Spleen (tissue), 7 donors: ENCODE results near the gene UBAP1.

Source experiments
- POLR2AphosphoS5 ChIP-seq, 3 donors: sonication (generic); formaldehyde crosslinking; IDR thresholded peaks; one replicate each; pipeline ENCODE4 v1.5.1; 2017; ENCODE audit warnings: antibody characterized with exemption in 3 of 3
- TF ChIP-seq, protein P1 (sequence below), 11 experiments: fragments of 200-600 bp in 7 of 11; fragments of 450-650 bp in 4 of 11; sonication (generic) in 4 of 11; IDR thresholded peaks in 8 of 11; conservative IDR thresholded peaks in 3 of 11; 1 replicate in 7 of 11; 2 replicates in 4 of 11; pipeline versions ENCODE4 v1.4.0 to v1.8.0; 2016 to 2021; ENCODE audit warnings: antibody characterized with exemption in 11 of 11, inconsistent platforms in 4 of 11, mild to moderate bottlenecking in 1 of 11
- donor health status: DM: no; HTN: no; CAD: no; lungs with moderate emphysema.
- donor health status: DM: no; HTN: no; CAD: no.
- donor health status: DM: no; HTN: no; CAD: no.

DNA sequence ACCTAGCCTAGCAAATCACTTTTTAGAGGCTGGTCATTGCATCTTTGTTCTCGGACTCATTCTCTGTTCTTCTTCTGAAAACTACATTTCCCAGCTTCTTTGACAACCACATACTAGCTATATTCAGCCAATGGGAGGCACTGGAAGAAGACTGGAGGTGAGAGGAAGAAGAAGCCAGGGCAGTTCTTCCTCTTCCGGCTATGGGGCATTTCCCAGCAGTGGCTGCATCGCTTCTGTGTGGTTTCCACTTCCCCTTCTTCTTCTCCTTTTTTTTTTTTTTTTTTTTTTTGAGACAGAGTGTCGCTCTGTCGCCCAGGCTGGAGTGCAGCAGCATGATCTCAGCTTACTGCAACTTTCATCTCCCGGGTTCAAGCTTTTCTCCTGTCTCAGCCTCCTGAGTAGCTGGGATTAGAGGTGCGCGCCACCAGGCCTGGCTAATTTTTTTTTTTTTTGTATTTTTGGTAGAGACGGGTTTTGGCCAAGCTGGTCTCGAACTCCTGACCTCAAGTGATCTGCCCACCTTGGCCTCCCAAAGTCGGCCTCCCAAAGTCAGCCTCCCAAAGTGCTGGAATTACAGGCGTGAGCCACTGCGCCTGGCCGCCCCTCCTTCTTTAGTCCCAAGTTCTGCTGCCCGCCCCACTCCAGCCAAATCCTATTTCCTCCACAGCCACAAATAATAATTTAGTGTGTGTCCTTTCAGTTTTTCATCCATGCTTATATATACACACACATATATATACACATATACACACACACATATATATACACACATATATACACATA, 6.9 kb upstream of the UBAP1 start:
- TF ChIP-seq POLR2AphosphoS5 (IDR thresholded peaks at IDR 0.05): peak in 2 of 3 donors; percentile 16 to 66
- TF ChIP-seq, protein P1, sequence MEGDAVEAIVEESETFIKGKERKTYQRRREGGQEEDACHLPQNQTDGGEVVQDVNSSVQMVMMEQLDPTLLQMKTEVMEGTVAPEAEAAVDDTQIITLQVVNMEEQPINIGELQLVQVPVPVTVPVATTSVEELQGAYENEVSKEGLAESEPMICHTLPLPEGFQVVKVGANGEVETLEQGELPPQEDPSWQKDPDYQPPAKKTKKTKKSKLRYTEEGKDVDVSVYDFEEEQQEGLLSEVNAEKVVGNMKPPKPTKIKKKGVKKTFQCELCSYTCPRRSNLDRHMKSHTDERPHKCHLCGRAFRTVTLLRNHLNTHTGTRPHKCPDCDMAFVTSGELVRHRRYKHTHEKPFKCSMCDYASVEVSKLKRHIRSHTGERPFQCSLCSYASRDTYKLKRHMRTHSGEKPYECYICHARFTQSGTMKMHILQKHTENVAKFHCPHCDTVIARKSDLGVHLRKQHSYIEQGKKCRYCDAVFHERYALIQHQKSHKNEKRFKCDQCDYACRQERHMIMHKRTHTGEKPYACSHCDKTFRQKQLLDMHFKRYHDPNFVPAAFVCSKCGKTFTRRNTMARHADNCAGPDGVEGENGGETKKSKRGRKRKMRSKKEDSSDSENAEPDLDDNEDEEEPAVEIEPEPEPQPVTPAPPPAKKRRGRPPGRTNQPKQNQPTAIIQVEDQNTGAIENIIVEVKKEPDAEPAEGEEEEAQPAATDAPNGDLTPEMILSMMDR (IDR thresholded peaks at IDR 0.05 in 8 of 11, conservative IDR thresholded peaks at IDR 0.05 in 3 of 11): no peak
